Measurements from ENCODE around the gene ZNF524. TPM values are rescaled to one million over a fixed set of nuclear protein-coding genes. Genes with fewer than 3 reads are reported as not detected.

Gene ZNF524
- total and polyA plus RNA-seq, 9 donors: 7.0 to 11.6 (median 9.3) TPM

GRCh38 chr19:55625004-55625326 lies 24.9 kb downstream of the ZNF524 start:
- DNase-seq: no peak
- WGBS (ENCODE audit: insufficient coverage): 19% methylated on average over 5 of the region's 11 CpGs
- peak overlapping the region; percentile 98 for H3K27ac ChIP-seq (ENCODE audit: low read length)
- H3K4me3 ChIP-seq (ENCODE audit: low read length): peak overlapping the region; percentile 71
- no peaks in the 10 kb centered on the region for H3K27me3 ChIP-seq (ENCODE audit: control insufficient read depth, insufficient read depth, low read length)
- peaks cover 15% of the 10 kb centered on the region for H3K4me1 ChIP-seq (ENCODE audit: control insufficient read depth, insufficient read depth, low read length)
- H3K9me3 ChIP-seq (replicated peaks; ENCODE audit: control insufficient read depth, low read depth, low read length): no peaks in the 10 kb centered on the region
- H3K36me3 ChIP-seq (ENCODE audit: control insufficient read depth, insufficient read depth, low read length): peaks cover 10% of the 10 kb centered on the region

DNA sequence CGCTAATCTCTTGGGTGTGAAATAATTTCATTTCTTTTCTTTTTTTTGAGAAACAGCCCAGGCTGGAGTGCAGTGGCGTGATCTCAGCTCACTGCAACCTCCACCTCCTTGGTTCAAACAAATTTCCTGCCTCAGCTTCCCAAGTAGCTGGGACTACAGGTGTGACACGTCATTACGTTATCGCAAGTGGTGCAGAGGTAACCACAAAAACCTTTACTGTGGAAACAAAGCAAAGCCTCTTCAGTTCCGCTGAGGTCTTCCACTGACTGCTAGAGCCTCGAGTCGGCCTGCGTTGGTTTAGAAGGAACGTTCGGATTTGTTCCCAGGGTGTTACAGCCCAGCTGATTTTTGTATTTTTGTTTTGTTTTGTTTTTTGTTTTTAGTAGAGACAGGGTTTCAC lies 26.3 kb downstream of the ZNF524 start:
- WGBS (ENCODE audit: insufficient coverage): 88% methylated on average over 10 of the region's 11 CpGs
- Histone ChIP-seq H3K36me3 (ENCODE audit: control insufficient read depth, insufficient read depth, low read length) (peaks cover 3% of the 10 kb centered on the region), H3K27me3 (ENCODE audit: control insufficient read depth, insufficient read depth, low read length) (no peaks in the 10 kb centered on the region), H3K27ac (ENCODE audit: low read length) (no peak overlapping the region), H3K9me3 (replicated peaks; ENCODE audit: control insufficient read depth, low read depth, low read length) (no peaks in the 10 kb centered on the region), H3K4me3 (ENCODE audit: low read length) (no peak overlapping the region), H3K4me1 (ENCODE audit: control insufficient read depth, insufficient read depth, low read length) (peaks cover 15% of the 10 kb centered on the region)
- DNase-seq: no peak

DNA sequence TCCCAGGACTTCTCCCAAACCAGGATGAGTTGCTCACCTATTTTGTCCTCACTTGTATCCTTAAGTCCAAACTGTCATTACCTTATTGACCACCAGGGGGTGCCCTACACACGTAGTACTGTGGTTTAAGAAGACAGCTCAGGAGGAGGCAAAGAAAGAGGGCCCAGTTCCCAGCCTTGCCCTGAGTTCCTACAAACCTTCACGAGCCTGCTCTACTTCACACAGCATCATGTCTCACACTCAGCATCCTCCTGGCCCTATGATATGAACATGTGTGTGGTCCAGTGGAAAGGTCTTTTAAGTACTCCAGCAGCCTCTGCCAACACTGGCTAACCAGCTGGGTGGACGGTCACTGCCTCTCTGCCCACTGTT lies 32.4 kb downstream of the ZNF524 start:
- Histone ChIP-seq H3K4me1 (ENCODE audit: control insufficient read depth, insufficient read depth, low read length) (peaks cover 26% of the 10 kb centered on the region), H3K27ac (ENCODE audit: low read length) (no peak overlapping the region), H3K36me3 (ENCODE audit: control insufficient read depth, insufficient read depth, low read length) (peaks cover under 1% of the 10 kb centered on the region), H3K27me3 (ENCODE audit: control insufficient read depth, insufficient read depth, low read length) (no peaks in the 10 kb centered on the region), H3K4me3 (ENCODE audit: low read length) (no peak overlapping the region), H3K9me3 (replicated peaks; ENCODE audit: control insufficient read depth, low read depth, low read length) (no peaks in the 10 kb centered on the region)
- peak; percentile 95 for DNase-seq
- 0% methylated on average over 1 of the region's 3 CpGs for WGBS (ENCODE audit: insufficient coverage)

- Histone ChIP-seq H3K9me3 (replicated peaks; ENCODE audit: control insufficient read depth, low read depth, low read length) (no peaks in the 10 kb centered on the region), H3K4me3 (ENCODE audit: low read length) (no peak overlapping the region), H3K36me3 (ENCODE audit: control insufficient read depth, insufficient read depth, low read length) (peaks cover 3% of the 10 kb centered on the region), H3K27ac (ENCODE audit: low read length) (no peak overlapping the region), H3K27me3 (ENCODE audit: control insufficient read depth, insufficient read depth, low read length) (no peaks in the 10 kb centered on the region), H3K4me1 (ENCODE audit: control insufficient read depth, insufficient read depth, low read length) (peaks cover 26% of the 10 kb centered on the region)
- no peak for DNase-seq
- WGBS (ENCODE audit: insufficient coverage): 90% methylated on average over 6 of the region's 8 CpGs
These were observed 33.8 kb downstream of the ZNF524 start for GRCh38 chr19:55633861-55634260.

- H3K4me1 ChIP-seq (ENCODE audit: control insufficient read depth, insufficient read depth, low read length): peaks cover 38% of the 10 kb centered on the region
- peak overlapping the region; percentile 94 for H3K27ac ChIP-seq (ENCODE audit: low read length)
- H3K4me3 ChIP-seq (ENCODE audit: low read length): peak overlapping the region; percentile 92
- H3K9me3 ChIP-seq (replicated peaks; ENCODE audit: control insufficient read depth, low read depth, low read length): no peaks in the 10 kb centered on the region
- no peaks in the 10 kb centered on the region for H3K27me3 ChIP-seq (ENCODE audit: control insufficient read depth, insufficient read depth, low read length)
- DNase-seq: no peak
- 13% methylated on average over 9 of the region's 9 CpGs for WGBS (ENCODE audit: insufficient coverage)
- H3K36me3 ChIP-seq (ENCODE audit: control insufficient read depth, insufficient read depth, low read length): peaks cover 3% of the 10 kb centered on the region
These were observed 35.2 kb downstream of the ZNF524 start for GRCh38 chr19:55635334-55635717.

GRCh38 chr19:55635856-55636440 lies 35.9 kb downstream of the ZNF524 start:
- Histone ChIP-seq H3K27ac (ENCODE audit: low read length) (peak overlapping the region; percentile 94), H3K4me1 (ENCODE audit: control insufficient read depth, insufficient read depth, low read length) (peaks cover 40% of the 10 kb centered on the region), H3K36me3 (ENCODE audit: control insufficient read depth, insufficient read depth, low read length) (peaks cover 3% of the 10 kb centered on the region), H3K4me3 (ENCODE audit: low read length) (peak overlapping the region; percentile 92), H3K27me3 (ENCODE audit: control insufficient read depth, insufficient read depth, low read length) (no peaks in the 10 kb centered on the region), H3K9me3 (replicated peaks; ENCODE audit: control insufficient read depth, low read depth, low read length) (no peaks in the 10 kb centered on the region)
- 64% methylated on average over 7 of the region's 7 CpGs for WGBS (ENCODE audit: insufficient coverage)
- no peak for DNase-seq

GRCh38 chr19:55636723-55637122 lies 36.6 kb downstream of the ZNF524 start:
- peaks cover 44% of the 10 kb centered on the region for H3K4me1 ChIP-seq (ENCODE audit: control insufficient read depth, insufficient read depth, low read length)
- no peaks in the 10 kb centered on the region for H3K9me3 ChIP-seq (replicated peaks; ENCODE audit: control insufficient read depth, low read depth, low read length)
- WGBS (ENCODE audit: insufficient coverage): 94% methylated on average over 2 of the region's 4 CpGs
- no peak overlapping the region for H3K4me3 ChIP-seq (ENCODE audit: low read length)
- H3K36me3 ChIP-seq (ENCODE audit: control insufficient read depth, insufficient read depth, low read length): peaks cover 3% of the 10 kb centered on the region
- no peak for DNase-seq
- no peak overlapping the region for H3K27ac ChIP-seq (ENCODE audit: low read length)
- no peaks in the 10 kb centered on the region for H3K27me3 ChIP-seq (ENCODE audit: control insufficient read depth, insufficient read depth, low read length)

DNA sequence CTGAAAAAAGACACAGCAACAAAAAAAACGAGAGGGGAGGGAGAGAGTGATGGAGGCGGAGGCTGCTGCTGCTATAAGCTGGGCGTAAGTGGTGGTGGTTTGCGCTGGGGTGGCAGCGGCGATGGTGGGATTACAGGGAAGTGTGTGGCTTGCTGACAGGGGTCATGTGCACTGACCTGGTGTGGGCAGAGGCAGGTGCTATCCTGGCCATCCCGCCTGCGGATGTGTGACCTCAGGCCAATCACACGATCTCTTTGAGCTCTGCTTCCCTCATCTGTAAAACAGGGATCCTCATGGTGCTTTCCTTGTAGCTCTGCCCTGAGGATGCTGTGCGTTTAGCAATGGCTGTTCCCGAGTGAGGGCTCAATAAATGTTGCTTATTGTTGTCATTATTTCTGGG lies 37.4 kb downstream of the ZNF524 start:
- DNase-seq: no peak
- H3K27me3 ChIP-seq (ENCODE audit: control insufficient read depth, insufficient read depth, low read length): no peaks in the 10 kb centered on the region
- peaks cover 3% of the 10 kb centered on the region for H3K36me3 ChIP-seq (ENCODE audit: control insufficient read depth, insufficient read depth, low read length)
- 81% methylated on average over 11 of the region's 11 CpGs for WGBS (ENCODE audit: insufficient coverage)
- no peak overlapping the region for H3K4me3 ChIP-seq (ENCODE audit: low read length)
- H3K27ac ChIP-seq (ENCODE audit: low read length): no peak overlapping the region
- H3K4me1 ChIP-seq (ENCODE audit: control insufficient read depth, insufficient read depth, low read length): peaks cover 52% of the 10 kb centered on the region
- H3K9me3 ChIP-seq (replicated peaks; ENCODE audit: control insufficient read depth, low read depth, low read length): no peaks in the 10 kb centered on the region

- H3K36me3 ChIP-seq (ENCODE audit: control insufficient read depth, insufficient read depth, low read length): peaks cover 3% of the 10 kb centered on the region
- no peaks in the 10 kb centered on the region for H3K9me3 ChIP-seq (replicated peaks; ENCODE audit: control insufficient read depth, low read depth, low read length)
- DNase-seq: no peak
- WGBS (ENCODE audit: insufficient coverage): 90% methylated on average over 2 of the region's 6 CpGs
- peaks cover 60% of the 10 kb centered on the region for H3K4me1 ChIP-seq (ENCODE audit: control insufficient read depth, insufficient read depth, low read length)
- H3K4me3 ChIP-seq (ENCODE audit: low read length): no peak overlapping the region
- no peaks in the 10 kb centered on the region for H3K27me3 ChIP-seq (ENCODE audit: control insufficient read depth, insufficient read depth, low read length)
- H3K27ac ChIP-seq (ENCODE audit: low read length): no peak overlapping the region
These were observed 38.8 kb downstream of the ZNF524 start for GRCh38 chr19:55638864-55639359.

DNA sequence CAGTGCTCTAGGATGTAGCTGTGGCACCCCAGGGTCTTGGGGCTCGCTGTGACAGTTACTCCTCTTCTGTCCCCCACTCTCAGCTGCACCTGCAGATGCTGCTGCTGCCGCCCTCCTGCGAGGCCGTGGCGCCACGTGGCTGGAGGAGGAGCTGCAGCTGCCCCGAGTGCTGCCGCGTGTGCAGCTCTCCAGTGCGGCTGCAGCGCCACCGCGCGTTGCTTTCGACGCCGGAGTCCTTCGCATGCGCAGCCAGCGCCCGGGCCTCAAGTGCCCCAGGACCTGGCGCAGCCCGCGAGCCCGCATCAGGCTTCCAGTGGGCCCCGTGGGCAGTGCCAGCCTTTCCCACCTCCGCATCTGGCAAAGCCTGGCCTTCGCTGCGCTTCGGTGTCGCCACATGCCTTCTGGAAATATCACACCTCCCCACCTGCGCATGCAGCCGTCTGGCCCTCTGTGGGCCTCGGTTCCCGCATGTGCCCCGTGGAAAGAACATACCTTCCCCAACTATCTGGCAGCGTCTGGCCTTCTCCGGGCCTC lies 40.0 kb downstream of the ZNF524 start:
- WGBS (ENCODE audit: insufficient coverage): 4% methylated on average over 38 of the region's 38 CpGs
- DNase-seq: peak; percentile 83
- no peaks in the 10 kb centered on the region for H3K9me3 ChIP-seq (replicated peaks; ENCODE audit: control insufficient read depth, low read depth, low read length)
- peak overlapping the region; percentile 68 for H3K4me3 ChIP-seq (ENCODE audit: low read length)
- peak overlapping the region; percentile 94 for H3K27ac ChIP-seq (ENCODE audit: low read length)
- no peaks in the 10 kb centered on the region for H3K27me3 ChIP-seq (ENCODE audit: control insufficient read depth, insufficient read depth, low read length)
- peaks cover 11% of the 10 kb centered on the region for H3K36me3 ChIP-seq (ENCODE audit: control insufficient read depth, insufficient read depth, low read length)
- H3K4me1 ChIP-seq (ENCODE audit: control insufficient read depth, insufficient read depth, low read length): peaks cover 65% of the 10 kb centered on the region
